ENCODE data around the gene APBB1IP. TPM values are rescaled to one million over a fixed set of nuclear protein-coding genes. Genes with fewer than 3 reads are reported as not detected.
"Not testable (repeated sequence)": the region's sequence is repeated elsewhere in the genome, so short reads cannot be mapped to it uniquely, and the experiment has no call there.

Gene APBB1IP
- total and polyA plus RNA-seq, 4 donors: 5.4 to 33.5 (median 19.1) TPM

DNA sequence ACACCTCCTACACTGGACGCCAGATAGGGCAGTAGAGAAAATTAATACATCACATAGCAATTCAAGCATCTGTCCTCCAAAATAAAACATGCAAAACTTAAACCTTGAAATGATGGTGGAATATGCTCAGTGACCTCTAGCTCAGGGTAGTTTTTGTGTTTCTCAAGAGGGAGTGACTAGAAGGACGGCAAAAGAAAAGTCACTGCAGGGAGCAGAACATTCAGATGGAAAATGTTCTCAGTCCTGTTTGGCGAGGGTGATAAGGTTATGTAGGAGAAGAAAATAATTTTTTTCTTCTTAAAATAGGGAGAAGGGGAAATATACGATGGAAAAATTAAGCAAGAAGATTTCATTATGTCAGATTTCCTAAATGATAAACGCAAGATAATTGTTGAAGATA is 50.9 kb downstream of the APBB1IP start:
- Histone ChIP-seq H3K9me3 (ENCODE audit: control insufficient read depth in 4 of 4, insufficient read depth in 3 of 4, low read length in 3 of 4) (no peaks in the 10 kb centered on the region), H3K36me3 (ENCODE audit: control insufficient read depth in 4 of 4, insufficient read depth in 4 of 4, low read length in 4 of 4) (no peaks in the 10 kb centered on the region), H3K4me3 (no peak overlapping the region), H3K4me1 (ENCODE audit: control insufficient read depth in 5 of 5, insufficient read depth in 5 of 5, low read length in 5 of 5) (peaks cover 0 to 4% (median 0%) of the 10 kb centered on the region in 5 donors), H3K27ac (ENCODE audit: low read depth in 1 of 2, low read length in 1 of 2) (no peak overlapping the region), H3K9ac (ENCODE audit: insufficient read depth in 1 of 2, low read length in 2 of 2) (no peak overlapping the region), H3K27me3 (ENCODE audit: control insufficient read depth in 3 of 3, insufficient read depth in 3 of 3, low read length in 2 of 3) (no peaks in the 10 kb centered on the region)
- WGBS, 2 donors: 66 to 80% methylated on average over 5 of the region's 5 CpGs
- no peak for DNase-seq
- ATAC-seq (ENCODE audit: insufficient read depth, low FRiP score): no peak
- TF ChIP-seq, protein P1, sequence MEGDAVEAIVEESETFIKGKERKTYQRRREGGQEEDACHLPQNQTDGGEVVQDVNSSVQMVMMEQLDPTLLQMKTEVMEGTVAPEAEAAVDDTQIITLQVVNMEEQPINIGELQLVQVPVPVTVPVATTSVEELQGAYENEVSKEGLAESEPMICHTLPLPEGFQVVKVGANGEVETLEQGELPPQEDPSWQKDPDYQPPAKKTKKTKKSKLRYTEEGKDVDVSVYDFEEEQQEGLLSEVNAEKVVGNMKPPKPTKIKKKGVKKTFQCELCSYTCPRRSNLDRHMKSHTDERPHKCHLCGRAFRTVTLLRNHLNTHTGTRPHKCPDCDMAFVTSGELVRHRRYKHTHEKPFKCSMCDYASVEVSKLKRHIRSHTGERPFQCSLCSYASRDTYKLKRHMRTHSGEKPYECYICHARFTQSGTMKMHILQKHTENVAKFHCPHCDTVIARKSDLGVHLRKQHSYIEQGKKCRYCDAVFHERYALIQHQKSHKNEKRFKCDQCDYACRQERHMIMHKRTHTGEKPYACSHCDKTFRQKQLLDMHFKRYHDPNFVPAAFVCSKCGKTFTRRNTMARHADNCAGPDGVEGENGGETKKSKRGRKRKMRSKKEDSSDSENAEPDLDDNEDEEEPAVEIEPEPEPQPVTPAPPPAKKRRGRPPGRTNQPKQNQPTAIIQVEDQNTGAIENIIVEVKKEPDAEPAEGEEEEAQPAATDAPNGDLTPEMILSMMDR (IDR thresholded peaks at IDR 0.05; ENCODE audit: control extremely low read depth, extremely low read depth): no peak

DNA sequence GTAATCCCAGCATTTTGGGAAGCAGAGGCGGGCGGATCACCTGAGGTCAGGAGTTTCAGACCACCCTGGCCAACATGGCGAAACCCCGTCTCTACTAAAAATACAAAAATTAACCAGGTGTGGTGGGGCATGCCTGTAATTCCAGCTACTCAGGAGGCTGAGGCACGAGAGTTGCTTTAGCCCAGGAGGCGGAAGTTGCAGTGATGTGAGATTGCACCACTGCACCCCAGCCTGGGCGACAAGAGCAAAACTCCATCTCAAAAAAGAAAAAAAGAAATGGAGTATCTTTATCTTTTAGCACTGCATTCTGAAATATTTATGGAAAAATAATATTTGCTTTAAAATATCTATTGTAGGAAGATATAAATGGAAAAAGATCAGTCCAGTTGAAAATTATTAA is 52.2 kb downstream of the APBB1IP start:
- H3K36me3 ChIP-seq (ENCODE audit: control insufficient read depth in 4 of 4, insufficient read depth in 4 of 4, low read length in 4 of 4); H3K9me3 ChIP-seq (ENCODE audit: control insufficient read depth in 4 of 4, insufficient read depth in 3 of 4, low read length in 3 of 4); H3K4me1 ChIP-seq (ENCODE audit: control insufficient read depth in 5 of 5, insufficient read depth in 5 of 5, low read length in 5 of 5); H3K27me3 ChIP-seq (ENCODE audit: control insufficient read depth in 3 of 3, insufficient read depth in 3 of 3, low read length in 2 of 3); H3K27ac ChIP-seq (ENCODE audit: low read depth in 1 of 2, low read length in 1 of 2); H3K9ac ChIP-seq (ENCODE audit: insufficient read depth in 1 of 2, low read length in 2 of 2); H3K4me3 ChIP-seq; DNase-seq; ATAC-seq (ENCODE audit: insufficient read depth, low FRiP score): not testable (repeated sequence)
- 63 to 90% methylated on average over 7 of the region's 7 CpGs for WGBS, 2 donors

DNA sequence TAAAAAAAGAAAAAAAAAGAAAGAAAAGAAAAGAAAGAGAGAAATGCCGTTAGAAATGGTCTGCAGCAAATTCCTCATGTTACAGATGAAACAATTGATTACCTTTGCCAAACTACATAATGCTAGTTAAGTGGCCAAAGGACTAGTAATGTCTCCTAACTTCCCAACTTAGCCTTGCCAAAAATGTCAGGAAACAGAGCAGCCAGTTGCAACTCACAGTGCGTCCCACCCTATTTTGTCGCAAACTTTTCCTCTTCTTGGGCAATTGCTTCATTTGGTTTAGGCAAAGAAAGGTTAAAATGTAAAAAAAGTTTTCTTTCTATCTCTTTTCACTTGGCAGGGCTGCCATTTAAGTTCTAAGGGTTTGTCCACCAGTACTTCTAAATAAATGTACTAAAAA is 53.1 kb downstream of the APBB1IP start:
- no peaks in the 10 kb centered on the region for H3K4me1 ChIP-seq (ENCODE audit: control insufficient read depth in 5 of 5, insufficient read depth in 5 of 5, low read length in 5 of 5)
- ATAC-seq (ENCODE audit: insufficient read depth, low FRiP score): no peak

DNA sequence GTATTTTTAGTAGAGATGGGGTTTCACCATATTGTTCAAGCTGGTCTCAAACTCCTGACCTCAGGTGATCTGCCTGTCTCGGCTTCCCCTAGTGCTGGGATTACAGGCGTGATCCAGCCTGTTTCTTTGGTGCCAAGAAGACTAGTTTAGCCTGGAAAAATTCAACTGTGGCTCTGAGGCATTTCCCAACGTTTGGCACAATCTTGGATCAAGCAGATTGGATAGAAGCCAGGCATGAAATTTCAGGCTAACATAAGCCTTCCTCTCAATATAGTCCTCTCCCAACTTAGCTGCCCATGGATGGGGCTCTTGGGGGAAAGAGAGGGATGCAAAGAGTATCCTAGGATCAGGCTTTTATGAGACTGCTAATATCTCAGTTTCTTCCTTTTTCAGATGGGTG is 53.8 kb downstream of the APBB1IP start:
- ATAC-seq (ENCODE audit: insufficient read depth, low FRiP score) (no peak), DNase-seq (peak in 1 of 3 donors; percentile 6)
- H3K36me3 ChIP-seq (ENCODE audit: control insufficient read depth in 4 of 4, insufficient read depth in 4 of 4, low read length in 4 of 4): no peaks in the 10 kb centered on the region
- H3K9me3 ChIP-seq (ENCODE audit: control insufficient read depth in 4 of 4, insufficient read depth in 3 of 4, low read length in 3 of 4): no peaks in the 10 kb centered on the region
- TF ChIP-seq, protein P1 (IDR thresholded peaks at IDR 0.05; ENCODE audit: control extremely low read depth, extremely low read depth): no peak
- H3K27ac ChIP-seq (ENCODE audit: low read depth in 1 of 2, low read length in 1 of 2): no peak overlapping the region
- WGBS, 2 donors: 74 to 81% methylated on average over 3 of the region's 3 CpGs
- no peak overlapping the region for H3K4me3 ChIP-seq
- no peak overlapping the region for H3K9ac ChIP-seq (ENCODE audit: insufficient read depth in 1 of 2, low read length in 2 of 2)
- H3K27me3 ChIP-seq (ENCODE audit: control insufficient read depth in 3 of 3, insufficient read depth in 3 of 3, low read length in 2 of 3): no peaks in the 10 kb centered on the region
- no peaks in the 10 kb centered on the region for H3K4me1 ChIP-seq (ENCODE audit: control insufficient read depth in 5 of 5, insufficient read depth in 5 of 5, low read length in 5 of 5)

More for the DNA sequence above, 53.1 kb downstream of the APBB1IP start:
- TF ChIP-seq, protein P1 (IDR thresholded peaks at IDR 0.05; ENCODE audit: control extremely low read depth, extremely low read depth): no peak
- Histone ChIP-seq H3K9me3 (ENCODE audit: control insufficient read depth in 4 of 4, insufficient read depth in 3 of 4, low read length in 3 of 4) (no peaks in the 10 kb centered on the region), H3K9ac (ENCODE audit: insufficient read depth in 1 of 2, low read length in 2 of 2) (no peak overlapping the region), H3K27me3 (ENCODE audit: control insufficient read depth in 3 of 3, insufficient read depth in 3 of 3, low read length in 2 of 3) (no peaks in the 10 kb centered on the region), H3K36me3 (ENCODE audit: control insufficient read depth in 4 of 4, insufficient read depth in 4 of 4, low read length in 4 of 4) (no peaks in the 10 kb centered on the region), H3K27ac (ENCODE audit: low read depth in 1 of 2, low read length in 1 of 2) (no peak overlapping the region), H3K4me3 (no peak overlapping the region)
- 45 to 74% methylated on average over 3 of the region's 3 CpGs for WGBS, 2 donors
- DNase-seq: no peak

DNA sequence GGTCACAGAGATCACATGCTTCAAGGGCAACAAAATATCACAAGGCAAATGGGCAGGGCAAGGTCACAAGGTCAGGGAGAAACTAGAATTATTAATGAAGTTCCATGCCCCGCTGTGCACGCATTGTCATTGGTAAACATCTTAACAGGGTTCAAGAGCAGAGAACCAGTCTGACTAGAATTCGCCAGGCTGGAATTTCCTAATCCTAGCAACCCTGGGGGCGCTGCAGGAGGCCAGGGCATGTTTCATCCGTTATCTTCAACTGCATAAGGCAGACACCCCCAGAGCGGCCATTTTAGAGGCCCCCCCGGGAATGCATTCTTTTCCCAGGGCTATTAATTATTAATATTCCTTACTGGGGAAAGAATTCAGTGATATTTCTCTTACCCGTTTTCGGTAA is 54.6 kb downstream of the APBB1IP start:
- H3K4me1 ChIP-seq (ENCODE audit: control insufficient read depth in 5 of 5, insufficient read depth in 5 of 5, low read length in 5 of 5); H3K36me3 ChIP-seq (ENCODE audit: control insufficient read depth in 4 of 4, insufficient read depth in 4 of 4, low read length in 4 of 4); H3K9ac ChIP-seq (ENCODE audit: insufficient read depth in 1 of 2, low read length in 2 of 2); H3K27ac ChIP-seq (ENCODE audit: low read depth in 1 of 2, low read length in 1 of 2); DNase-seq; H3K9me3 ChIP-seq (ENCODE audit: control insufficient read depth in 4 of 4, insufficient read depth in 3 of 4, low read length in 3 of 4); H3K4me3 ChIP-seq; H3K27me3 ChIP-seq (ENCODE audit: control insufficient read depth in 3 of 3, insufficient read depth in 3 of 3, low read length in 2 of 3); ATAC-seq (ENCODE audit: insufficient read depth, low FRiP score): not testable (repeated sequence)
- WGBS, 2 donors: 63 to 73% methylated on average over 9 of the region's 9 CpGs
